Inferior parietal cortex (tissue), 1 donor: ENCODE measurements around the gene RNF121.

Experiments
- DNase-seq: peaks from one replicate; pipeline ENCODE4 v3.0.0-alpha.2; 2016; ENCODE audit errors: extremely low spot score

The RNF121 gene

DNA sequence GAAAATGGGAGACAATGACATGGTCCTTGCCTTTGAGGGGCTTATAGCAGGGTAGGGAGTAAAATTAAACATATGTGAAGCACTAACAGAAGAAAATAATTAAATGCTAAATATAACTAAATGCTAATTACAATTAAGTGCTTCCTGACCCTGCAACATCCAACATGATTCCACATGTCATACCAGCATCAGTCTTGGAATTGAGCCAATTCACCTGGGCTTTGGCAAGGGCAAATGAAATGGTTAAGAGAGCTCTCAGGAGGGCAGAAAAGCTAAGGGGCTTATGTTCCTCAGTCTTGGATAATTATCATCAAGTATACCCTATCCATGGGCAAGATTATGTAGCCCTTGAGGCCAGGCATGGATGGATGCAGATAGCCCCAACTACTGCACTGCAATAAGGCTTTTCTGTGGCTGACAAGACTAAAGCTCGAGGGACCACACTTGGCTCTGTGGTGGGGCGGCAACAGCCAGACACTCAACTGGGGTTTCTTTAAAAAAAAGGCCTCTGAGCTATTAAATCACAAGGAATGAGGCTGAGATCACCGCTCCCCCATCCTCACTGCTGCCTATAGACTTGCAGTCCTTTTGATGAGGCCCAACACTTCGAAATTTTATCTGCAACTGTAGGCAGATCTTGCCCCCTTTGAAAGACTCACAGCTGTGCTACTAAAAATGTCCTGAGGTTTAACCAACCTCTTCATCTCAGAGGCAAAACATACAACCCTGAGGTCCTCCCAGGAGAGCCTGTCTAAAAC, 108.9 kb downstream of the RNF121 start:
- no peak for DNase-seq

DNA sequence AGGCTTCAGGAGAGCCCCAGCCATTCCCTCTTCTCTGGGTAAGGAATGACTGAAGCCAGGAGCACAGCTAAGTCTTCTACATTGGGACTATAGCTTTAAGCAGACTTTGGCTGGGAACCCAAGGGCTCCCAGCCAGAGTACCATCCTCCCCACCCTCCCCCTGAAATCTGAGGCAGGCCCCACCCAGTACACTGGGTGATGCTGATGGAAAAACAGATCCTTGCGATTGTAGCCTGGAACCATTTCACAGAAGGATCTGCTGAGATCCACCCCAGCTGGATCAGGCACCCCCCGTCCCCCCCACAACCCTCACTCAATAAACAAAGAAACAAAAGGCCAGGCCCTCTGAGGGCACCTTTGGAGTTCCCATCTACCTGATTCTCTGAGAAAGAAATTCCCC, 109.6 kb downstream of the RNF121 start:
- DNase-seq: peak; percentile 81

DNA sequence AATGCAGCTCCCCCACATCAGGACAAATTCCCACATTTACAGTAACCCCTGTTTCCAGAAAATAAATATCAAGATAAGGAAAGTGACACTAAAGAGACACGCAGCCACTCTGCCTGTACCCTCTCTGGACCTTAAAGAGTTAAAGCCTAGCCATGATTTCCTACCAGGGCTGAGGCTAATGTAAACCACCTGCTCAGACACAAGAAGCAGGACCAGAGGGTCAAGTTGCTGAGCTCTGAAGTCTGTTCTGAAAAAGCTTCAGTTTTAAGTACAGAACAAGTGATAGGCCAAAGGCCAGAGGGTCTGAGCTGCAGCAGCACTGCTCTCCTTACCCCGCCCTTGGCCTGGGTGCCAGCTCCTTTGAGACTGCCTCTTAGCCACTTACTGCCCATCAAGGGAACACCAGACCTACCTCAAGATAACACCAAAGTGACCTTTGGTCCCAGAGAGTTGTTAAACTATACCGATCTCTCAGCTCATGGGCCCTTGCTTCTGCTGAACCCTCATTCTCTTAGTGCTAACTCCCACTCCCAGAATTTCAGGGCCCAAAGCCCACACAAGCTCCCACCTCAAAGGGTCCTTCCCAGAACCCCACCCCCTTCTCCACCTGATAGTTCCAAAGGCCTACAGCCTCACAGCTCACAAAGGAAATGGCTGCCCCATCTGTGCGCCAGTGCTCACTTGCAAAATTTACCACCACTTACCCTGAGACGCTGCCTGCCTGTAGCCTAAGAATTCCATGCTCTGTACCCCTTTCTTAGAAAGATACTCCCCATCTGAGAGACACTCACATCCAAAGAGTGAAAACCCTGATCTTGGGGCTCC, 110.4 kb downstream of the RNF121 start:
- DNase-seq: peak; percentile 27

DNA sequence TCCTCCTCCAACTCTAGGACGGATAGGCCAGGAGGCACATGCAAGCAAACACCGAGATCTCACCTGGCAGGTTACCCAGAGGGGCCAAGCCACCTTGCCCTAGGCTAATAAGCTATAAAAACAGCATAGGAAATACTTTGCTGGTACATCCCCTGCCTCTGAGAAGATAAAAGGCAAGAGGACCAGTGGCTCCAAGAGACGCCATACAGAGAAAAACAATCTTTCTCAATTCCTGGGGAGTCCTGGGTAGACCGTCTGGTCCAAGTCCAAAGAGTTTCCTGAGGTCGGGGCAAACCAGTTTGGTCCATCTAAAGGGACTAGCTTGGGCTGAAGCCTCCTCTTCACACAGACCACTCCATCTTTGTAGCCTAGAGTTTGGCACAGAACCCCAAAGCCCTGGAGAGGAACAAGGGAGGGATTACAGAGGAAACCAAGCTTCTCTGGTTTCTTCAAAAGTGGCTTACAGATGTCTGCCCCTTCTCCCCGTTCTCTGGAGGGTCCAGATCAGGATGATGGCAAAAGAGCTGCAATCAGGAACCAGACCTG, 111.1 kb downstream of the RNF121 start:
- peak; percentile 55 for DNase-seq

DNA sequence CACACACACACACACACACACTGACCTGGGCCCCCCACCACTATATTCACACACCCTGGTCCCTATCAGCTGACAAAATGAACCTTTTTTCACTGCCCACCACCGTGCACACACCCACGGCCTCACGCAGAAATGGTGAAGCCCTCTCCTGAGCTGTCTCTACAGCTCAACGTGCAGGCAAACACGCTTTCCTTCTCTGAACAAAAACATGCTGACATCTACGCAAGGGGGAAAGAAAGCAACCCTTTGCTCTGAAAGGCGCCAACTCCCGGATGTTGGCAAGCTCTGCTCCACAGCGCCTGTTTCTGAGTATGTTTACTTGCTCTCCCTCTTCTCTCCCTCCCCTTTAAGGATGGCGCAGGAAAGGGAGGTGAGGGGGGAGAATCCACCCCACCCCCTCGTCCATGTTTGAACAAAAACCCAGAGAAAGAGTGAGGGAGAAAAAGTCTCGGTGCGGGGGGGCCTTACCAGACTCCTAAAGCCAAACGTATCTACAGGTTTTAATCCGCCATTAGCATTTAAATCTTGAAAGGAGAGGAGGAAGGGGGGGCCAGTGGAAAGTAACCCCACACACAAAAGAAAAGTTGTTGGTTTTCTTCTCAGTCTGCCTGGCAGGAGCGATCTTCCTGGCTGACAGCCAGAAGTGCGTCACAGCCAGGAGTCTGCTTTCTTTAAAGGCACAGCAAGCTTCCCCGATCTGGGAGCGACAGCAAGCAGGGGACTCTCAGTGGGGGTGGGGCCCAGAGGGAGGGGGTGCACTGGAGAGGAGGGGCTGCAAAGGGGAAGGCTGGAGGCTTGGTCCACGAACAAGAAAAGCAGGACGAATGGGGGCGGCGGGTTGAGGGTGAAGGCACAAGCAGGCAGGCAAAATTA, 111.9 kb downstream of the RNF121 start:
- peak; percentile 92 for DNase-seq

DNA sequence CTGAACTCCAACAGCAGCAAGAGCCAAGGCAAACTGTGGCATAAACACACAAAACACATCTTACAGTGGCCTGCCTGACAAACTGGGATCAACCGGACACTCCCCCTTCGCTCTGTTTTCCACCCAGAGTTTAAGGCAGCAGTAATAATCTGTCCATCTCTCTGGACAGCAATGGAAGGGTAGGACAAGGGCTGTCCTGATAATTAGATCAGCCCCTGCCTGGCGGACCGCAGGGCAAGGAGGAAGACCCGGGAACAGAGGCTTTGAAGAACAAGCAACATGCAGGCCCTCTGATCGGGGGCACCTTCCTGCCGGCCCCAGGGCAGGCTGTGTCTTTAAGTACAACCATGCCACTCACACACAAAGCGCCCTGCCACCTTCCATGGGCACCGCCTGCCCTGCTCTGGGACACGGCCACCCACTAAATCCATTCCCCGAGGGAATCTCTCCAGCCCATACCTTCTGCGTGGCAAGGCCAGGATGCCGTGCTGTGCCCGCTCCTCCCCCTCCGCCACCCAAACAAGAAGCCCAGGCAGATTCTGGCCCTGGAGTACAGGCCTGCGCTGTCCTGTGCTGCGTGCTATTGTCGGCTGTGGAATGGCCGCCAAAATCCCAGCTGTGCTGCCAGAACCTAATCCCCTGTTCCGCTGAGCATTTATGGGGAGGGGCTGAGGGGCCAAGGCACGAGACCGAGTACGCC, 112.7 kb downstream of the RNF121 start:
- DNase-seq: peak; percentile 72

DNA sequence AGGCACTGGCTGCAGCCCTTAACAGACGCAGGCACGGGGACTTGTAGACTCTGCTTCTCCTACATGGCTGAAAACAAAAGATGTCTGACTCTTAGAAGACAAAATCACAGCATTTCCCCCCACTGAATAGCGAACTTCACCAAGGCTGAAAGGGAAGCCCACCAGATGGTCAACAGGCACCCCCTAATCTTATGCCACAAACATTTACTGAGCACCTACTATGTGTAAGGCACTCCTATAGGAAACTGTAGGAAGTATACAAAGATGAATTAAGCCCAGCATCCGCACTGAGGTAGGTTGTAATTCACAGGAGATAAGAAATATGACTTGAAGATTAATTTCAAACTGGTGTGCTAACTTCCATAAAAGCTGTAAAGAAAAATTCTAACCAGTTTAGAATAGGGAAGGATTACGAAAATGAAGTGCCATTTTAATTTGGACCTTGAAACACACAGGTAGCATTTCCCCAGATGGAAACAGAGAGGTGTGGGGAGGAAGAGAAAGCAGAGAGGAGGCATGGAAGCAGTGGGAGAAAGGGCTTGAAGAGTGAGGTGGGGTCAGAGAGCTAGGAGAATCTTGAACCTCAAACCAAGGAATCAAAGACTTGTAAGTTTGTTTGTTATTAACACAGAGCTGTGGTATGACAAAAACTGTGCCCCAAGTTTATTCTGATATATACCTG, 113.4 kb downstream of the RNF121 start:
- DNase-seq: no peak

DNA sequence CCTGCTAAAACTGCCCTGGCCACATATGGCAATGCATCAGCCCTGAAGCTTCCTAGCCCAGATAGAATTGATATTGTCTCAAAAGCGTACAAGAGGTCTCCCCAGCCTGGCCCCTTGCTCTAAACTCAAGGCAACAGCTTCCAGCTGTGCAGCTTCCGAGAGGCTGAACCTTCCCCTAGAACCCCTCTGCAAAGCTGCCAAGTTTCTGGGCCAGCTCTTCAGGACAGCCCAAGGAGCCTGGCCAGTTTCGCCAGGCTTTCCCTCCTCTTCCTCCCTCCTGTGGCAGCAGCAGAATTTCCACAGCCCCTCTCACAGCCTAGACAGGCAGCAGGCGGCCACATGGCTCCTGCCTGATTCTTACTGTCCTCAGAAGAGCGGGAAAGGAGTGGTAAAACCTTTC, 117.0 kb downstream of the RNF121 start:
- DNase-seq: no peak
